ENCODE results near the gene TOM1L1.

Gene TOM1L1

GRCh38 chr17:54992797-54993639 lies 92.4 kb downstream of the TOM1L1 start:
- DNase-seq (ENCODE audit: low read depth), result no peak

DNA sequence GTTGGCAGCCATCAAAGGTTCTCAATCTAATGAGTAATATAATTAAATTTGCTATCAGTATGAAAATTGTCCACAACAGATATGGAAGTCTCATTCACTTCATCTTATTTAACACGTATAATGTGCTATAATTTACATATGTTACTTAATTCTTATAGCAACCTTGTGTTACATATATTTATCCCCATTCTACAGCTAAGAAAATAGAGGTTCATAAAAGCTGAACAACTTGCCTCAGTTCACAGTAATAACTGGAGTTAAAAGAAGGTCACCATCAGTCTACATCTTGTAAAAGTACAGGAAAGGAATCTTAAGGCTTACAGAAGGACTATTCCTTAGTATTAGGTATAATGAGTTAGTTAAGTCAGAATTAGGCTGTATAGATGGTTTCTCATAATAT lies 95.8 kb downstream of the TOM1L1 start:
- no peak for DNase-seq (ENCODE audit: low read depth)

GRCh38 chr17:55002458-55002857 lies 101.8 kb downstream of the TOM1L1 start:
- DNase-seq (ENCODE audit: low read depth), result no peak

- DNase-seq (ENCODE audit: low read depth), result no peak
Observed at GRCh38 chr17:55004484-55004883, 103.8 kb downstream of the TOM1L1 start.

DNA sequence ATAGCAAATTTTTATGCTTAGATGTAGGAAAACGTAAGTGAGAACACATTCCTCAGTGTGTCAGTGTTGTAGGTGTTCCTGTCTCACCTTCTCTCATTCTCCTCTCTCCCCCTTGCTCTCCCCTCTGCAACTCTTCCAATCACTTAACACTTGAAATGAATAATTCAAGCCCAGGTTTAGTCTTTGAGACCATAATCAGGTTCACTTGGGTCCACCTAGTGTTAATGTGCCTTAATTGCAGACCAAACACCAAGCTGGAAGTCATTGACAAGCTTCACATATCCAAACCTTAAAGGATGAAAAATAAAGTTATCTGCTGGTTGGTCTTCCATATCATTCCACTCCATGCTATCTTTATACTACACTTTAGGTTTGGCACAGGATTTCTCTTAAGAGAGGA lies 104.9 kb downstream of the TOM1L1 start:
- DNase-seq (ENCODE audit: low read depth), result no peak

Data from stimulated activated CD8-positive, alpha-beta memory T cell treated with anti-CD3 and anti-CD28 coated beads, Interleukin-7, amount 100 ng/mL, for 24 hours (primary cell).